ENCODE data around the gene GSKIP. TPM values are rescaled to one million over a fixed set of nuclear protein-coding genes. Genes with fewer than 3 reads are reported as not detected.

The GSKIP gene
- total RNA-seq, 1 donor from 2014 or later, result 73.2 TPM

DNA sequence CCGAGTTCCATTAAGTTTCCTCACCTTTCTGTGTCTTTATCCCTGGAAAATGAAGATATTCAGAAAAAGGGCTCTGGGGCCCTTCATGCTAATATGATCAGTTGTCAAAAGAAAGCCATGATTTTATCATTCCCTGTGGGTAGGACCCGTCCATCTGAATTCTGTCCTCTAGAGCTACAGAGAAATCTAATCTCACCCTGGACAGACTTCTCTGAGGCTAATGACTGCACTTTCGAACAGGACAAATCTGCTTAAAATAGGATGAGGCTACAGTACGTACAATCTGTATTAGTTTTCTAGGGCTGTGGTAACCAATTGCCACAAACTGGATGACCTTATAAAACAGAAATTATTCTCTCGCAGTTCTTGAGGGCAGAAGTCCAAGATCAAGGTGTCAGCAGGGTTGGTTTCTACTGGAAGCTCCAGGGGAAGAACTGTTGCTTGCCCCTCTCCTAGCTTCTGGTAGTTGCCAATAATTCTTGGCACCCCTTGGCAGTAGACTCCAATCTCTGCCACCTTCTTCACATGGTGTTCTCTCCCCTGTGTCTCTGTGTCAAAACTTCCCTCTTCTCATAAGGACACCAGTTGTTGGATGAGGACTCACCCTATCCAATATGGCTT lies 29.9 kb downstream of the GSKIP start:
- Histone ChIP-seq H2AFZ (replicated peaks) (peak overlapping the region; percentile 88), H3K27ac (no peak overlapping the region), H3K4me2 (peak overlapping the region; percentile 82), H3K79me2 (ENCODE audit: low read depth) (no peaks in the 10 kb centered on the region), H3K9me3 (ENCODE audit: low read depth) (no peaks in the 10 kb centered on the region), H4K20me1 (ENCODE audit: low read depth) (no peaks in the 10 kb centered on the region), H3K9ac (no peak overlapping the region), H3K36me3 (no peaks in the 10 kb centered on the region), H3K4me1 (peaks cover 6% of the 10 kb centered on the region), H3K4me3 (peak overlapping the region; percentile 64), H3F3A (ENCODE audit: low read depth) (peaks cover 20% of the 10 kb centered on the region), H3K27me3 (peaks cover 38% of the 10 kb centered on the region)
- DNase-seq (ENCODE audit: low spot score), result no peak
- H3K27ac Mint-ChIP-seq, result no peak overlapping the region
- H3K27me3 Mint-ChIP-seq (ENCODE audit: insufficient read depth, low read depth), result peaks cover 5% of the 10 kb centered on the region
- H3K9me3 Mint-ChIP-seq, result no peaks in the 10 kb centered on the region
- H3K4me3 Mint-ChIP-seq, result peak overlapping the region; percentile 91
- H3K4me1 Mint-ChIP-seq, result peaks cover 3% of the 10 kb centered on the region
- TF ChIP-seq EZH2phosphoT487 (IDR thresholded peaks at IDR 0.05) (no peak), EZH2 (IDR thresholded peaks at IDR 0.05) (no peak)
- TF ChIP-seq, protein P1, sequence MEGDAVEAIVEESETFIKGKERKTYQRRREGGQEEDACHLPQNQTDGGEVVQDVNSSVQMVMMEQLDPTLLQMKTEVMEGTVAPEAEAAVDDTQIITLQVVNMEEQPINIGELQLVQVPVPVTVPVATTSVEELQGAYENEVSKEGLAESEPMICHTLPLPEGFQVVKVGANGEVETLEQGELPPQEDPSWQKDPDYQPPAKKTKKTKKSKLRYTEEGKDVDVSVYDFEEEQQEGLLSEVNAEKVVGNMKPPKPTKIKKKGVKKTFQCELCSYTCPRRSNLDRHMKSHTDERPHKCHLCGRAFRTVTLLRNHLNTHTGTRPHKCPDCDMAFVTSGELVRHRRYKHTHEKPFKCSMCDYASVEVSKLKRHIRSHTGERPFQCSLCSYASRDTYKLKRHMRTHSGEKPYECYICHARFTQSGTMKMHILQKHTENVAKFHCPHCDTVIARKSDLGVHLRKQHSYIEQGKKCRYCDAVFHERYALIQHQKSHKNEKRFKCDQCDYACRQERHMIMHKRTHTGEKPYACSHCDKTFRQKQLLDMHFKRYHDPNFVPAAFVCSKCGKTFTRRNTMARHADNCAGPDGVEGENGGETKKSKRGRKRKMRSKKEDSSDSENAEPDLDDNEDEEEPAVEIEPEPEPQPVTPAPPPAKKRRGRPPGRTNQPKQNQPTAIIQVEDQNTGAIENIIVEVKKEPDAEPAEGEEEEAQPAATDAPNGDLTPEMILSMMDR (IDR thresholded peaks at IDR 0.05), result no peak
- no peaks in the 10 kb centered on the region for H3K36me3 Mint-ChIP-seq

DNA sequence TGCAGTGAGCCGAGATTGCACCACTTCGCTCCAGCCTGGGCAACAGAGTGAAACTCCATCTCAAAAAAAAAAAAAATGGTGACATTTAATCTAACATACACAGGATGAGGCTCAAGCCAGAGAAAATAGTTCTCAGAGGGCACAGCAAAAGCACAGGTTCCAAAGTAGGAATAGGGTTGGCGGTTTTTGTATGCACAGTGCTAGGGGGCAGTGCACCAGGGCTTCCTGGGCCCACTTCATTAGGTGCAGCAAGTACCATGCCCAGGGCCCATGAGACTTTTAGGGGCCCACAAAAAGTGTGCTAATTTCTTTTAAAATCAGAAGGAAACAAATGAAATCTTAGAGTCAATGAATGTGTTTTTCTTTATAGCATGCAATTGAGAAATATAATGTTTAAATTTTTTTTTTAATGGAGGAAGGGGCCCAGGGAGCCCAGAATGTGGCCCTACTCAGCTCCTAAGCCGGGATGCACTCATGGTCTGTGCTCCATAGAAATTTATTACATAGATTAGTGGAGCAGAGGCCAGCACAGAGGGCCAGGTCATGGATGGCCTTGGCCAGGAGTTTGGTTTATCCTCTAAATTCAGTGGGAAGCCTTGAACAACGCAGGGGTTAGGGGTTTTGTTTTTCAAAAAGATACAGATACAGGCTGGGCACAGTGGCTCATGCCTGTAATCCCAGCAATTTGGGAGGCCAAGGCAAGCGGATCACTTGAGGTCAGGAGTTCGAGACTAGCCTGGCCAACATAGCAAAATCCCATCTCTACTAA lies 30.9 kb downstream of the GSKIP start:
- Histone ChIP-seq H3K4me1 (peaks cover 6% of the 10 kb centered on the region), H3K4me3 (no peak overlapping the region), H3K4me2 (no peak overlapping the region), H3K9me3 (ENCODE audit: low read depth) (no peaks in the 10 kb centered on the region), H3K36me3 (no peaks in the 10 kb centered on the region), H2AFZ (replicated peaks) (no peak overlapping the region), H4K20me1 (ENCODE audit: low read depth) (no peaks in the 10 kb centered on the region), H3K79me2 (ENCODE audit: low read depth) (no peaks in the 10 kb centered on the region), H3F3A (ENCODE audit: low read depth) (peaks cover 20% of the 10 kb centered on the region), H3K27me3 (peaks cover 36% of the 10 kb centered on the region), H3K9ac (no peak overlapping the region), H3K27ac (no peak overlapping the region)
- no peak overlapping the region for H3K27ac Mint-ChIP-seq
- DNase-seq (ENCODE audit: low spot score), result no peak
- peaks cover 3% of the 10 kb centered on the region for H3K4me1 Mint-ChIP-seq
- TF ChIP-seq EZH2phosphoT487 (IDR thresholded peaks at IDR 0.05) (no peak), EZH2 (IDR thresholded peaks at IDR 0.05) (no peak)
- TF ChIP-seq, protein P1 (IDR thresholded peaks at IDR 0.05), result no peak
- no peaks in the 10 kb centered on the region for H3K9me3 Mint-ChIP-seq
- peak overlapping the region; percentile 60 for H3K4me3 Mint-ChIP-seq
- H3K36me3 Mint-ChIP-seq, result peaks cover 2% of the 10 kb centered on the region
- peaks cover 5% of the 10 kb centered on the region for H3K27me3 Mint-ChIP-seq (ENCODE audit: insufficient read depth, low read depth)

DNA sequence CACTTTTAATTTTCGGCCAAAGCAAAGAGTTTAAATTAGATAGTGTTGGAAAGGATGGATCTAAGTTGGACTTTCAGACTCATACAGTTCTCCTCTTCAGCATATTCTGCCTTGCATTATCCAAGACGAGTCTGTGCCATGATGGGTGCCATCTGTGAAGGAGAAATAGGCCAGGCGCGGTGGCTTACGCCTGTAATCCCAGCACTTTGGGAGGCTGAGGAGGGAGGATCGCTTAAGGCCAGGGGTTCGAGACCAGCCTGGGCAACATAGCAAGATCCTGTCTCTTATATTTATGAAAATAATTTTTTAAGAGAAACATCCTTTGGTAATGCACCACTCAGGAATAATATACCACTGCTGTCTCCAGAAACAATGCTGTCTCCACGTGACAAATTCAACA lies 35.1 kb downstream of the GSKIP start:
- H3K27me3 Mint-ChIP-seq (ENCODE audit: insufficient read depth, low read depth), result peaks cover 2% of the 10 kb centered on the region
- no peaks in the 10 kb centered on the region for H3K79me2 ChIP-seq (ENCODE audit: low read depth)
- peaks cover under 1% of the 10 kb centered on the region for H3K27me3 ChIP-seq
- no peaks in the 10 kb centered on the region for H3K4me1 ChIP-seq
- no peaks in the 10 kb centered on the region for H3K4me1 Mint-ChIP-seq
- no peak overlapping the region for H3K9ac ChIP-seq
- no peaks in the 10 kb centered on the region for H3K36me3 ChIP-seq
- H3K9me3 ChIP-seq (ENCODE audit: low read depth), result no peaks in the 10 kb centered on the region
- H3K4me3 Mint-ChIP-seq, result no peak overlapping the region
- H3K4me3 ChIP-seq, result no peak overlapping the region
- H3K4me2 ChIP-seq, result no peak overlapping the region
- TF ChIP-seq EZH2phosphoT487 (IDR thresholded peaks at IDR 0.05) (no peak), EZH2 (IDR thresholded peaks at IDR 0.05) (no peak)
- TF ChIP-seq, protein P1 (IDR thresholded peaks at IDR 0.05), result no peak
- no peaks in the 10 kb centered on the region for H4K20me1 ChIP-seq (ENCODE audit: low read depth)
- no peak for DNase-seq (ENCODE audit: low spot score)
- peaks cover 2% of the 10 kb centered on the region for H3K36me3 Mint-ChIP-seq
- H3K9me3 Mint-ChIP-seq, result no peaks in the 10 kb centered on the region
- no peak overlapping the region for H3K27ac Mint-ChIP-seq
- no peak overlapping the region for H2AFZ ChIP-seq (replicated peaks)
- H3F3A ChIP-seq (ENCODE audit: low read depth), result peaks cover under 1% of the 10 kb centered on the region
- H3K27ac ChIP-seq, result no peak overlapping the region

Data from neural progenitor cell (in vitro differentiated cells).